Heart left ventricle (tissue), 16 donors: Measurements from ENCODE around the gene DUSP18. TPM values are rescaled to one million over a fixed set of nuclear protein-coding genes. Genes with fewer than 3 reads are reported as not detected.

Experiments
- ATAC-seq, 4 donors: fragments of 200-7000 bp; cut with Tn5 transposase; one replicate each; pipeline ENCODE4 v1.9.1; 2020 to 2022; ENCODE audit warnings: moderate library complexity in 4 of 4, mild to moderate bottlenecking in 3 of 4, moderate number of reproducible peaks in 1 of 4
- DNase-seq, 5 donors: peaks; one replicate each; pipeline ENCODE4 v3.0.0-alpha.2; 2020
- H3K27ac ChIP-seq, 12 donors: fragments of 200-600 bp; sonication (generic) in 4 of 12; one replicate each; pipeline versions ENCODE4 v1.5.0 to v1.8.0; 2016 to 2022; ENCODE audit warnings: mild to moderate bottlenecking in 2 of 12
- H3K27me3 ChIP-seq, 9 donors: fragments of 200-600 bp; sonication (generic) in 2 of 9; one replicate each; pipeline versions ENCODE4 v1.5.1 to v1.8.0; 2016 to 2022; ENCODE audit warnings: mild to moderate bottlenecking in 3 of 9
- H3K36me3 ChIP-seq, 9 donors: fragments of 200-600 bp; sonication (generic) in 2 of 9; one replicate each; pipeline versions ENCODE4 v1.5.0 to v1.8.0; 2018 to 2022; ENCODE audit warnings: mild to moderate bottlenecking in 2 of 9
- H3K4me1 ChIP-seq, 12 donors: fragments of 200-600 bp; sonication (generic) in 4 of 12; one replicate each; pipeline versions ENCODE4 v1.5.0 to v1.8.0; 2016 to 2022; ENCODE audit warnings: mild to moderate bottlenecking in 3 of 12
- H3K4me3 ChIP-seq, 12 donors: fragments of 200-600 bp; sonication (generic) in 4 of 12; one replicate each; pipeline versions ENCODE4 v1.5.0 to v1.8.0; 2017 to 2022; ENCODE audit warnings: mild to moderate bottlenecking in 9 of 12, moderate library complexity in 4 of 12
- H3K9me3 ChIP-seq, 12 donors: fragments of 200-600 bp; sonication (generic) in 4 of 12; one replicate each; pipeline versions ENCODE4 v1.5.0 to v1.8.0; 2016 to 2022; ENCODE audit warnings: mild to moderate bottlenecking in 1 of 12
- POLR2A ChIP-seq, 2 donors: fragments of 450-650 bp; IDR thresholded peaks; one replicate each; pipeline ENCODE4 v1.6.1; 2017; ENCODE audit warnings: antibody characterized with exemption in 2 of 2, mild to moderate bottlenecking in 2 of 2, moderate library complexity in 2 of 2
- WGBS, 4 donors: extraction: QIAGEN DNeasy Blood & Tissue Kit in 2 of 4; methylation state at CpG; one replicate each; pipeline versions ENCODE4 v1.1.5 to v1.1.7; 2013 to 2018; 5-methylcytosine and 5-hydroxymethylcytosine counted together
- intact Hi-C, 10 donors: fragments of 100-400 bp; cut with DNase I; formaldehyde crosslinking; loops; one replicate each; pipeline versions ENCODE4 v1.11.1 to v1.14.2; 2022
- polyA plus RNA-seq, 2 donors: library from polyadenylated mRNA; stranded (reverse); fragments of 200-250 nt; gene quantifications; one replicate each; pipeline ENCODE4 v1.2.3, GENCODE V29; 2013
- total RNA-seq, 9 donors: library from RNA; depleted of rRNA in 2 of 9; stranded (reverse); fragments of >200 nt in 2 of 9; fragmentation: NEBNext Ultra II Directional in 3 of 9; extraction: Animal tissue kit (Norgen Biotek cat#: 25700) in 3 of 9; gene quantifications; one replicate each; pipeline versions ENCODE4 v1.1.0 to v1.2.4, GENCODE V29; 2016 to 2023
- TF ChIP-seq, protein P1 (sequence below), 12 donors: fragments of 200-600 bp; sonication (generic) in 4 of 12; IDR thresholded peaks; one replicate each; pipeline versions ENCODE4 v1.5.0 to v1.8.0; 2018 to 2022; ENCODE audit warnings: antibody characterized with exemption in 12 of 12, mild to moderate bottlenecking in 5 of 12
- donor health status: ischemic (EF 13 %, LVEDD 7.1; RV severe dilation, severe dysfunction).
- donor health status: healthy with polysubstance abuse.
- donor health status: DM: no; HTN: yes; CAD: no.
- donor health status: DM: no; HTN: no; CAD: no.
- donor health status: ischemic (EF 25% LVEDD 6.9; RV normal size, moderate dysfunction).
- donor health status: ischemic (EF 25% LVEDD 5.7; RV mildly dilated, moderate dysfunction).
- donor health status: healthy.
- donor health status: DM: yes; HTN: yes; CAD: no.
- donor health status: ischemic (EF 35%, LVEDD 5.7; RV mildly dilated, moderate dysfunction).
- donor health status: nonischemic (EF 11% LVEDD 7.7; RV severe dilation, severe dysfunction).
- donor health status: DM: yes; HTN: yes; CAD: no.
- donor health status: PGD.
- donor health status: ischemic (EF 29% LVEDD 5.4; RV normal size, mild dysfunction).
- donor health status: nonischemic (EF 23%, LVEDD 6.1; RV moderate dilation, normal function).

Gene DUSP18
- total and polyA plus RNA-seq, 11 donors = 1.6 to 6.1 (median 3.1) TPM

DNA sequence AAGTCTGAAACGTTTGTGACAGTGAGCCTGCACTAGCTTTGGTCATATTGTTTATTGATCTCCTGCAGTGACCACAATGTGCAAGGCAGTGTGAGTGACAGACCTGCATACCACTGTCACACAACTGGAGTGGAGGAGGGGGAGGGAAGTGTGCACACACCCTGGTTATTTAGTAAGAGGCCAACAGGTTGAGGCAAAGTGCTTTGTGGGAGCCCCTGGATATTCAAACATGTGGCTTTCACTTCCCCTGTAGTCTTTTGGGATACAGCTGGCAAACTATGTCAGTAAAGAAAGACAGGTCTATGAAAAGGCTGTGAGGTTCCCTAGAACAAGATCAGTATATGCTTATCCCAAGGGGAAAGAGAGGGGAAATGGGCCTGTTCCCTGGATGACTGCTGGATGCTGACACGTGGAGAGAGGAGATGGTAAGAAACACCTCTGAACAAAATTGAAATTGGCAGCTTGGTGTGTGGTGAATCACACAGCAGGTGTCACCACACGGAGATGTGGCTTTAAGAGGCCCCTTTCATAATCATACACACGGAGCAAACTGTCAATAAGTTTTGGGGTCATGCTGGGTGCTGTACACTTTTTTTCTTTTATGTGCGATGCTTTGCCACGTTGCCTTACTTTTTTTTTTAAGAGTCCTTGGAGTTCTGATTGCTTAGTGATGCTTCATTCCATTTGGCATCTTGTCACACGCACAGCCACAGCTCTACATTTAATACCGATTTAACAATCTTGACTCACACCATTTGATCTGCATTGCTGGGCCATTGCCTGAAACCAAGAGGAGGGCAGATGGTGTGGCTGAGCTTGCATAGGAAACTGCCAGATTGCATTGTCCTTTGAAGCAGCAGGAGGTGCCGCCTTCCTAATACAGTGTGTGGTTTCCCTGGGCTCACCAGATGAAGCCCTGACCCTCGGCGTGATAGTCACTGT lies 38.3 kb upstream of the DUSP18 start:
- no peak overlapping the region for H3K27ac ChIP-seq
- intact Hi-C loops = no loop called here
- ATAC-seq (no peak), DNase-seq (no peak)
- no peaks in the 10 kb centered on the region for H3K4me1 ChIP-seq
- H3K27me3 ChIP-seq = no peaks in the 10 kb centered on the region
- TF ChIP-seq, protein P1, sequence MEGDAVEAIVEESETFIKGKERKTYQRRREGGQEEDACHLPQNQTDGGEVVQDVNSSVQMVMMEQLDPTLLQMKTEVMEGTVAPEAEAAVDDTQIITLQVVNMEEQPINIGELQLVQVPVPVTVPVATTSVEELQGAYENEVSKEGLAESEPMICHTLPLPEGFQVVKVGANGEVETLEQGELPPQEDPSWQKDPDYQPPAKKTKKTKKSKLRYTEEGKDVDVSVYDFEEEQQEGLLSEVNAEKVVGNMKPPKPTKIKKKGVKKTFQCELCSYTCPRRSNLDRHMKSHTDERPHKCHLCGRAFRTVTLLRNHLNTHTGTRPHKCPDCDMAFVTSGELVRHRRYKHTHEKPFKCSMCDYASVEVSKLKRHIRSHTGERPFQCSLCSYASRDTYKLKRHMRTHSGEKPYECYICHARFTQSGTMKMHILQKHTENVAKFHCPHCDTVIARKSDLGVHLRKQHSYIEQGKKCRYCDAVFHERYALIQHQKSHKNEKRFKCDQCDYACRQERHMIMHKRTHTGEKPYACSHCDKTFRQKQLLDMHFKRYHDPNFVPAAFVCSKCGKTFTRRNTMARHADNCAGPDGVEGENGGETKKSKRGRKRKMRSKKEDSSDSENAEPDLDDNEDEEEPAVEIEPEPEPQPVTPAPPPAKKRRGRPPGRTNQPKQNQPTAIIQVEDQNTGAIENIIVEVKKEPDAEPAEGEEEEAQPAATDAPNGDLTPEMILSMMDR (IDR thresholded peaks at IDR 0.05) = no peak
- H3K36me3 ChIP-seq = no peaks in the 10 kb centered on the region
- 60 to 68% (median 62%) methylated on average over 11 of the region's 11 CpGs for WGBS, 4 donors
- no peak overlapping the region for H3K4me3 ChIP-seq
- H3K9me3 ChIP-seq = no peaks in the 10 kb centered on the region

DNA sequence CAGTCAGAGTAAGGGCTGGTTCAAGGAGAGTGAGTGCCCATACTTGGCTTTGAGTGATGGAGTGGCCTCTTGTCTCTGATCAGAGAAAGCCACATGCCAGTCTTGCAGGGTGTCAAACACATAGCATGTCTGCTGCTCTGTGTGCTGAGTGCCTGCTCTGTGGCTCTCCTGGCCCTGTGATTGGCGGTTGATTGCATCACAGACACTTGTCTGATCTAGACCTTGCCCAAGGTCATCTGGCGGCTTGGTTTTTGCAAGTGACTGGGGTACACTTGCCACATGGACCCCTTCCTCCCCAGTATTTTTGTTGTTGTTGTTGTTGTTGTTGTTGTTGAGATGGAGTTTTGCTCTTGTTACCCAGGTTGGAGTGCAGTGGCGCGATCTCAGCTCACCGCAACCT lies 37.3 kb upstream of the DUSP18 start:
- DNase-seq (no peak), ATAC-seq (peak in 1 of 4 donors; percentile 31)
- no peaks in the 10 kb centered on the region for H3K9me3 ChIP-seq
- intact Hi-C loops = no loop called here
- TF ChIP-seq POLR2A (IDR thresholded peaks at IDR 0.05) = no peak
- TF ChIP-seq, protein P1 (IDR thresholded peaks at IDR 0.05) = no peak
- H3K36me3 ChIP-seq = no peaks in the 10 kb centered on the region
- H3K4me1 ChIP-seq = no peaks in the 10 kb centered on the region
- no peaks in the 10 kb centered on the region for H3K27me3 ChIP-seq
- H3K27ac ChIP-seq = no peak overlapping the region
- no peak overlapping the region for H3K4me3 ChIP-seq
- WGBS, 4 donors = 96 to 100% (median 98%) methylated on average over 1 to 5 of the region's 5 CpGs

DNA sequence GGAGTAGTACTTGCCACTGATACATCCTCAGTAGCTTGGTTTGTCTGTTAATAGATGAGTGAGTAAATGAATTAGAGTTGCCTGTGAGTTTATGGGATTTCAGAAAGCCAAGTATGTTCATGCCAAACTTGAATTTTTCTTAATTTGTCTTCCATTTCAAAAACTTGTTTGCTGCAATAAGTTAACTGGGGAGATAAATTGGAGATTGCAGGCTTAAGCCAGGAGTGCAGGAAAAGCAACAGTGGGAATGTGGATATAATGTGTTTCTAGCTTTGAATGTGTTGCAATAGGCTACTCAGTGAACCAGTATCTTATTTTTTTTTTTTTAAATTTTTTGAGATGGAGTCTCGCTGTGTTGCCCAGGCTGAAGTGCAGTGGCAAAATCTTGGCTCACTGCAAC lies 35.2 kb upstream of the DUSP18 start:
- intact Hi-C loops = no loop called here
- no peaks in the 10 kb centered on the region for H3K27me3 ChIP-seq
- ATAC-seq (no peak), DNase-seq (no peak)
- H3K27ac ChIP-seq = no peak overlapping the region
- no peaks in the 10 kb centered on the region for H3K9me3 ChIP-seq
- H3K4me3 ChIP-seq = no peak overlapping the region
- no peaks in the 10 kb centered on the region for H3K36me3 ChIP-seq
- TF ChIP-seq POLR2A (IDR thresholded peaks at IDR 0.05) = no peak
- TF ChIP-seq, protein P1 (IDR thresholded peaks at IDR 0.05) = no peak
- H3K4me1 ChIP-seq = no peaks in the 10 kb centered on the region
- 92 to 98% (median 96%) methylated on average over 1 of the region's 1 CpG for WGBS, 4 donors

DNA sequence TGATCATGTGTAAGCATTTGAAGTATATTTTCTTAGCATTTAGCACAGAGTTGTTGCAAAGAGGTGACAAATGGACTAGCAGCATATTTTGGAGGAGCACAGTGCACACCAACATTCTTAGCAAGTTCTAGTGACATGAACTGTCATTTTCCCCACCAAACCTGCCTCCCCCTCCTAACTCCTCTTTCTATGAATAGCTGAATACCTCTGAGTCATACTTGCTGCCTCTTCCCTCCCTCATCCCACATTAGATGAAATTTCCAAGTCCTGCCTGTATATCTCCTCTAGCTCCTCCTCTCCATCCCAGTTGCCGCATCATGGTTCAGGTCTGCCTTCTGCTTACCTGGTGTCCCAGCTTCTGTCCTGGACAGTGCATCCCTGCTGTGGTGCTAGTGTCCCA lies 34.2 kb upstream of the DUSP18 start:
- H3K27me3 ChIP-seq = no peaks in the 10 kb centered on the region
- no peak for TF ChIP-seq POLR2A (IDR thresholded peaks at IDR 0.05)
- TF ChIP-seq, protein P1 (IDR thresholded peaks at IDR 0.05) = no peak
- H3K36me3 ChIP-seq = no peaks in the 10 kb centered on the region
- intact Hi-C loops = no loop called here
- H3K27ac ChIP-seq = no peak overlapping the region
- DNase-seq (no peak), ATAC-seq (peak in 1 of 4 donors; percentile 18)
- WGBS, 4 donors = 81 to 96% (median 89%) methylated on average over 1 of the region's 1 CpG
- H3K4me1 ChIP-seq = no peaks in the 10 kb centered on the region
- no peak overlapping the region for H3K4me3 ChIP-seq
- H3K9me3 ChIP-seq = no peaks in the 10 kb centered on the region
